Heart left ventricle (tissue), 13 donors: ENCODE data around the gene ACVRL1.

Experiments
- POLR2A ChIP-seq, 2 donors: fragments of 450-650 bp; IDR thresholded peaks; one replicate each; pipeline ENCODE4 v1.6.1; 2017; ENCODE audit warnings: antibody characterized with exemption in 2 of 2, mild to moderate bottlenecking in 2 of 2, moderate library complexity in 2 of 2
- TF ChIP-seq, protein P1 (sequence below), 12 donors: fragments of 200-600 bp; sonication (generic) in 4 of 12; IDR thresholded peaks; one replicate each; pipeline versions ENCODE4 v1.5.0 to v1.8.0; 2018 to 2022; ENCODE audit warnings: antibody characterized with exemption in 12 of 12, mild to moderate bottlenecking in 5 of 12
- donor health status: ischemic (EF 13 %, LVEDD 7.1; RV severe dilation, severe dysfunction).
- donor health status: DM: no; HTN: yes; CAD: no.
- donor health status: DM: no; HTN: no; CAD: no.
- donor health status: ischemic (EF 25% LVEDD 6.9; RV normal size, moderate dysfunction).
- donor health status: ischemic (EF 25% LVEDD 5.7; RV mildly dilated, moderate dysfunction).
- donor health status: ischemic (EF 35%, LVEDD 5.7; RV mildly dilated, moderate dysfunction).
- donor health status: nonischemic (EF 11% LVEDD 7.7; RV severe dilation, severe dysfunction).
- donor health status: DM: yes; HTN: yes; CAD: no.
- donor health status: PGD.
- donor health status: ischemic (EF 29% LVEDD 5.4; RV normal size, mild dysfunction).
- donor health status: nonischemic (EF 23%, LVEDD 6.1; RV moderate dilation, normal function).

DNA sequence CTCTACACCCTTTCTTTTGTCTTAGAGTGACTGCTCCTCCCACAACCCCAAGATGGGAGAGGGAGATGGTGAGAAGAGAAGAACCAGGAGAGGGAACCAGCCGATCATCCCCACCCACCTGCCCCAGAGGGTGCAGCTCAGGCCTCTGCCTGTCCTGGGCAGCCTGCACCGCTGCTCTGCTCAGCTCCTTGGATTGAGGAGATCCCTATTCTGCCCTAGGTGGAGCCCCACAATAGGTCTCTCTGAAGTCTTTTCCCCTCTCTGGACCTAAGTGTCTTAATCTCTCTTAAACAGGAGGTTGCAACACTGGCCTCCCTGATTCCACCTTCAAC is 17.2 kb upstream of the ACVRL1 start:
- TF ChIP-seq, protein P1, sequence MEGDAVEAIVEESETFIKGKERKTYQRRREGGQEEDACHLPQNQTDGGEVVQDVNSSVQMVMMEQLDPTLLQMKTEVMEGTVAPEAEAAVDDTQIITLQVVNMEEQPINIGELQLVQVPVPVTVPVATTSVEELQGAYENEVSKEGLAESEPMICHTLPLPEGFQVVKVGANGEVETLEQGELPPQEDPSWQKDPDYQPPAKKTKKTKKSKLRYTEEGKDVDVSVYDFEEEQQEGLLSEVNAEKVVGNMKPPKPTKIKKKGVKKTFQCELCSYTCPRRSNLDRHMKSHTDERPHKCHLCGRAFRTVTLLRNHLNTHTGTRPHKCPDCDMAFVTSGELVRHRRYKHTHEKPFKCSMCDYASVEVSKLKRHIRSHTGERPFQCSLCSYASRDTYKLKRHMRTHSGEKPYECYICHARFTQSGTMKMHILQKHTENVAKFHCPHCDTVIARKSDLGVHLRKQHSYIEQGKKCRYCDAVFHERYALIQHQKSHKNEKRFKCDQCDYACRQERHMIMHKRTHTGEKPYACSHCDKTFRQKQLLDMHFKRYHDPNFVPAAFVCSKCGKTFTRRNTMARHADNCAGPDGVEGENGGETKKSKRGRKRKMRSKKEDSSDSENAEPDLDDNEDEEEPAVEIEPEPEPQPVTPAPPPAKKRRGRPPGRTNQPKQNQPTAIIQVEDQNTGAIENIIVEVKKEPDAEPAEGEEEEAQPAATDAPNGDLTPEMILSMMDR (IDR thresholded peaks at IDR 0.05): no peak
- no peak for TF ChIP-seq POLR2A (IDR thresholded peaks at IDR 0.05)
